ENCODE measurements around the gene PCSK4. TPM values are rescaled to one million over a fixed set of nuclear protein-coding genes. Genes with fewer than 3 reads are reported as not detected.
"Not testable (repeated sequence)": the region's sequence is repeated elsewhere in the genome, so short reads cannot be mapped to it uniquely, and the experiment has no call there.

PCSK4 gene
- total RNA-seq, 1 experiment from 2014 or later: 9.9 TPM

- DNase-seq (ENCODE audit: low read depth, low spot score); H3K27me3 ChIP-seq (ENCODE audit: control insufficient read depth, insufficient read depth, low read length); CTCF ChIA-PET; POLR2A ChIA-PET; in situ Hi-C loops (cut with HindIII; ENCODE audit: low pct_unique_long_range_greater_than_20kb, low sequenced_read_pairs); H3K4me1 ChIP-seq (ENCODE audit: control insufficient read depth, insufficient read depth, low read length); BruUV-seq (replicated peaks); H3K9me3 ChIP-seq (ENCODE audit: control insufficient read depth, insufficient read depth, low read depth, low read length); H3K36me3 ChIP-seq (ENCODE audit: control insufficient read depth, insufficient read depth, low read length); intact Hi-C loops (cut with micrococcal nuclease; ENCODE audit: unreplicated experiment); ATAC-seq; H3K27ac ChIP-seq (ENCODE audit: low read length); H3K4me3 ChIP-seq (ENCODE audit: low read depth in 2 of 2, low read length in 2 of 2): not testable (repeated sequence)
Measured at GRCh38 chr19:1530856-1531255, 40.7 kb upstream of the PCSK4 start.

DNA sequence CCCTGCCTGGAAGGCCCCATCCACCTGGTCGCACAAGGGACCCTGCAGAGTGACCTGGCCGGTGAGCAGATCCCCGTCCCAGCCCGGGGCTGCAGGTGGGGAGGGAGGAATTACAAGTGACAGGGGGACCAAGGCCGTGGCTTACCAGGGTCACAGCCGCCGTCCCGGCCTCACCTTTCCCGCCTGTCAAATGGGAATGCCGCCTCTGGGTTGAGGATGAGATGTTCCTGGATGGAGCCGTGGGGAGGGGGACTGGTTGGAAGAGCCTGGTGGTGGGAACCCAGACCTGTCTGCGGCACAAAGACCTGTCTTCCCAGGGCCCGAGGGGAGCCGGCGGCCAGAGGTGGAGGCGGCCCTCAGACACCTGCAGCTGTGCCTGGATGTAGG lies 39.3 kb upstream of the PCSK4 start:
- ATAC-seq: no peak
- no peaks in the 10 kb centered on the region; the same call in 1 of the 2 replicates for H3K27me3 ChIP-seq (ENCODE audit: control insufficient read depth, insufficient read depth, low read length)
- ChIA-PET POLR2A (no interaction called here), CTCF (no interaction called here)
- no peak for TF ChIP-seq REST (IDR thresholded peaks at IDR 0.05; ENCODE audit: insufficient read depth in 1 of 2, low read depth in 2 of 2, low read length in 1 of 2)
- TF ChIP-seq SIN3A (IDR thresholded peaks at IDR 0.05; ENCODE audit: borderline replicate concordance, insufficient read depth, low read depth, low read length): no peak
- no peak for TF ChIP-seq TCF7L2 (IDR thresholded peaks at IDR 0.05; ENCODE audit: low read depth, low read length)
- TF ChIP-seq CTCF (IDR thresholded peaks at IDR 0.05): no peak
- no peak for TF ChIP-seq POLR2AphosphoS5 (IDR thresholded peaks at IDR 0.05; ENCODE audit: low read depth, low read length)
- H3K4me3 ChIP-seq (ENCODE audit: low read depth in 2 of 2, low read length in 2 of 2): no peak overlapping the region
- H3K4me1 ChIP-seq (ENCODE audit: control insufficient read depth, insufficient read depth, low read length): no peaks in the 10 kb centered on the region
- intact Hi-C loops (cut with micrococcal nuclease; ENCODE audit: unreplicated experiment): no loop called here
- H3K27ac ChIP-seq (ENCODE audit: low read length): no peak overlapping the region
- no peaks in the 10 kb centered on the region for H3K36me3 ChIP-seq (ENCODE audit: control insufficient read depth, insufficient read depth, low read length)
- in situ Hi-C loops (cut with HindIII; ENCODE audit: low pct_unique_long_range_greater_than_20kb, low sequenced_read_pairs): no loop called here
- no peaks in the 10 kb centered on the region for H3K9me3 ChIP-seq (ENCODE audit: control insufficient read depth, insufficient read depth, low read depth, low read length)
- no peak for DNase-seq (ENCODE audit: low read depth, low spot score)
- no TSS peak for BruUV-seq (replicated peaks)

DNA sequence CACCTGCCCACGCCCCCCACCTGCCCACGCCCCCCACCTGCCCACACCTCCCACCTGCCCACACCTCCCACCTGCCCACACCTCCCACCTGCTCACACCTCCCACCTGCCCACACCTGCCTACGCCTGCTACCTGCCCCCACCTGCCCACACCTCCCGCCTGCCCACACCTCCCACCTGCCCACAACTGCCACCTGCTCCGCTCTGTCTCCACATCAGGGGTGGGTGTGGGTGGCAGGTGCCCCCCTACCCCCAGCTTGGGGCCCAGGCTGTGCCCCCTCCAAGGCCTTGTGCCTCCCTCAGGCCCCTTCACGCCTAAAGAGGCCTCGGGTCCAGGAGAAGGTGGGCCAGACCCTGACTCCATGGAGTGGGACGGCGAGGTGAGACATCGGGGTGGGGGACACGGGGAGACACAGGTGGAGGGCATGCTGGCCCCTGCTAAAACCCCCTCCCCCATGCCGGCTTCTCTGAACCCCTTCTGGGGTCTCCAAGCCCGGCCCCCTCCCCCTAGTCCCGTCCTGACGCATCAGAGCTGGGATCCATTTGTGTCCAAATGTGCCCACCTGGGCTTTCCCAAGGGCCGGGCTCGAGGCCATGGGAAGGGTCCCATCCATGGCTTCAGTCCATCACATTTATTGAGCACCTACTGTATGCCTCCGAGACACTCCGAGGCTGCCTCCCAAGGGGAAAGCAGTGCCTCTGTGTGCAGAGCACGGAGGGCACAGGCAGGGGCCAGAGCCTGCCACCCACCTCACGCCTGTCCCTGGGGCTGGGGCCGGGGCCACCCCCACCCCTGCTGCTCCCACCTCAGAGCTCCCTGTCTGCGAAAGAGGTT lies 38.7 kb upstream of the PCSK4 start:
- ATAC-seq (no peak), DNase-seq (ENCODE audit: low read depth, low spot score) (no peak)
- TF ChIP-seq POLR2AphosphoS5 (IDR thresholded peaks at IDR 0.05; ENCODE audit: low read depth, low read length) (no peak), REST (IDR thresholded peaks at IDR 0.05; ENCODE audit: insufficient read depth in 1 of 2, low read depth in 2 of 2, low read length in 1 of 2) (no peak), SIN3A (IDR thresholded peaks at IDR 0.05; ENCODE audit: borderline replicate concordance, insufficient read depth, low read depth, low read length) (no peak), CTCF (IDR thresholded peaks at IDR 0.05) (no peak), TCF7L2 (IDR thresholded peaks at IDR 0.05; ENCODE audit: low read depth, low read length) (no peak)
- H3K27me3 ChIP-seq (ENCODE audit: control insufficient read depth, insufficient read depth, low read length): no peaks in the 10 kb centered on the region; the same call in 1 of the 2 replicates
- H3K9me3 ChIP-seq (ENCODE audit: control insufficient read depth, insufficient read depth, low read depth, low read length): no peaks in the 10 kb centered on the region
- BruUV-seq (replicated peaks): no TSS peak
- H3K27ac ChIP-seq (ENCODE audit: low read length): no peak overlapping the region
- no peaks in the 10 kb centered on the region for H3K4me1 ChIP-seq (ENCODE audit: control insufficient read depth, insufficient read depth, low read length)
- ChIA-PET POLR2A (no interaction called here), CTCF (no interaction called here)
- intact Hi-C loops (cut with micrococcal nuclease; ENCODE audit: unreplicated experiment) (no loop called here), in situ Hi-C loops (cut with HindIII; ENCODE audit: low pct_unique_long_range_greater_than_20kb, low sequenced_read_pairs) (no loop called here)
- no peak overlapping the region for H3K4me3 ChIP-seq (ENCODE audit: low read depth in 2 of 2, low read length in 2 of 2)
- H3K36me3 ChIP-seq (ENCODE audit: control insufficient read depth, insufficient read depth, low read length): no peaks in the 10 kb centered on the region

Measured in Panc1 (cell line).